Skeletal muscle satellite cell (primary cell): ENCODE results near the gene VMP1. TPM values are rescaled to one million over a fixed set of nuclear protein-coding genes. Genes with fewer than 3 reads are reported as not detected.
A peak's percentile ranks its signal among the peaks of the same experiment; 100 is the strongest.

Experiments used
- H3K27me3 ChIP-seq: 2 replicates; pipeline ENCODE4 v1.7.0; 2013; ENCODE audit warnings: low read length; ENCODE audit not compliant: control insufficient read depth, insufficient read depth
- H3K36me3 ChIP-seq: 2 replicates; pipeline ENCODE4 v1.7.0; 2013; ENCODE audit warnings: mild to moderate bottlenecking, control low read depth, low read length; ENCODE audit not compliant: insufficient read depth
- H3K4me1 ChIP-seq: 2 replicates; pipeline ENCODE4 v1.7.0; 2013; ENCODE audit warnings: low read length; ENCODE audit not compliant: control insufficient read depth, insufficient read depth
- H3K4me2 ChIP-seq: 2 replicates; pipeline ENCODE4 v1.7.0; 2013; ENCODE audit warnings: mild to moderate bottlenecking, low read length
- H3K4me3 ChIP-seq: 2 replicates; pipeline ENCODE4 v1.7.0; 2013; ENCODE audit warnings: low read length
- H3K9ac ChIP-seq: 2 replicates; pipeline ENCODE4 v1.7.0; 2013; ENCODE audit warnings: mild to moderate bottlenecking, low read depth, low read length, moderate library complexity
- H3K9me3 ChIP-seq: replicated peaks from 2 replicates; pipeline ENCODE4 v1.7.0; 2013; ENCODE audit warnings: mild to moderate bottlenecking, control low read depth, low read length
- total RNA-seq: library from RNA; depleted of rRNA; stranded (reverse); fragments of >200 nt; gene quantifications from 2 replicates; pipeline ENCODE4 v1.2.3, GENCODE V29; 2012; rRNA removed

The VMP1 gene
- total RNA-seq: 178 and 192 TPM in 2 replicates

DNA sequence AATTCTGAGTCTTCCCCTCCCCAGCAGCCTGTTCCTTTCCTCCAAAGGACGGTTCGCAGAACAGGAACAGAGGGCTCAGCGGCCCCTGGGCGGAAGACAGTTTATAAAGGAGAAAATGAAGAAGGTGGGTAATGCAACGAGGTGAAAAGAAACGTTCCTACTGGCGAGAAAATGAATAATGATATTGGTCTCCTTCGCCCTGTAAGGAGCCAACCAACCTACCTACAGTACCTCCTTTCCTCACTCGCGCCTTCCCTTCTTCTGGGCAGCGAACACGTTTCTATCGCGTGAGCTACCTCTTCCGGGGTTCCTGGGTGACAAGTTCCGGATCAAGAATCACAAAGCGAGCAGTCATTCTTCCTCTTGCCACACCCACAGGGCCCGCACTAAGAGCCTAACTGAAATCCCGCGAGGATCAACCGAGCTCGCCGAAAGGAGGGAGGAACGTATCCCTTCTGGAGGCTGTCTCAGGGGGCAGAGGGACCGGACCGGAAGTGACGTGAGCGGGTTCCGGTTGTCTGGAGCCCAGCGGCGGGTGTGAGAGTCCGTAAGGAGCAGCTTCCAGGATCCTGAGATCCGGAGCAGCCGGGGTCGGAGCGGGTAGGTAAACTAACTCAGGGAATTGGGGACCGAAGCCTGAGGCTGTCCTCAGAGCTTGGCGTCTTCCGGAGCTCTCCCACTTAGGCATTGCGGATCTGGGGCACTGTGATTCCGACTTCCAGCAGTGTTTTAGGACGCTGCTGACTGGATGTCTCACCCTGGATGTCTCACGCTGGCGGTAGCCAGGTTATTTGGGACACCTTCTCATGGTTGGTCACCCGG is at the start of gene VMP1, which contains the start of gene PTRH2:
VMP1 (plus strand) TSS at position 506 of the 822 bp plus-strand sequence. CDS start 23,793 bp downstream, outside the sequence.
PTRH2 (minus strand) TSS at position 282 of the 822 bp plus-strand sequence. CDS start 9,452 bp downstream, outside the sequence.
- peak within 1 kb of the TSS; percentile 82 for H3K4me3 ChIP-seq

DNA sequence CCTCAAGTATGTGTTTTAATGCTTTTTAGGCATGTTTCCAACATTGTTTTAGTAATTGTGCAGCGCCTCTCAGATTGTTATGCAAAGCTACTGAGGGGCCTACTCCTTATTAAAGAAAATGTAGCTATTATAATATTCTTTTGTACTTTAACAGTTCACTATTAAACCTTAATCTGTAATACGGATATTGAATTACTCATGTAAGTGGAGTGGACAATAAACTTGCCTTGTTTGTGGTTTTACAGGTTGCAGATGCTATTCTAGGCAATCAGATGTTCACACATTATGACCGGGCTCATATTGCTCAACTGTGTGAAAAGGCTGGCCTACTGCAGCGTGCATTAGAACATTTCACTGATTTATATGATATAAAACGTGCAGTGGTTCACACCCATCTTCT is 41.2 kb upstream of the VMP1 start:
- peaks cover 90% of the 10 kb centered on the region for H3K36me3 ChIP-seq
- no peak overlapping the region for H3K9ac ChIP-seq
- peaks cover 55% of the 10 kb centered on the region for H3K4me1 ChIP-seq
- H3K27me3 ChIP-seq: no peaks in the 10 kb centered on the region
- H3K9me3 ChIP-seq: no peaks in the 10 kb centered on the region
- H3K4me2 ChIP-seq: no peak overlapping the region
- H3K4me3 ChIP-seq: no peak overlapping the region

More for the DNA sequence above, at the start of gene VMP1, which contains the start of gene PTRH2:
- Histone ChIP-seq H3K9ac (peak within 1 kb of the TSS; percentile 95), H3K9me3 (no peaks in the 10 kb centered on the region), H3K4me1 (peaks cover 7% of the 10 kb centered on the region), H3K4me2 (peak within 1 kb of the TSS; percentile 89), H3K36me3 (no peaks in the 10 kb centered on the region), H3K27me3 (no peaks in the 10 kb centered on the region)

DNA sequence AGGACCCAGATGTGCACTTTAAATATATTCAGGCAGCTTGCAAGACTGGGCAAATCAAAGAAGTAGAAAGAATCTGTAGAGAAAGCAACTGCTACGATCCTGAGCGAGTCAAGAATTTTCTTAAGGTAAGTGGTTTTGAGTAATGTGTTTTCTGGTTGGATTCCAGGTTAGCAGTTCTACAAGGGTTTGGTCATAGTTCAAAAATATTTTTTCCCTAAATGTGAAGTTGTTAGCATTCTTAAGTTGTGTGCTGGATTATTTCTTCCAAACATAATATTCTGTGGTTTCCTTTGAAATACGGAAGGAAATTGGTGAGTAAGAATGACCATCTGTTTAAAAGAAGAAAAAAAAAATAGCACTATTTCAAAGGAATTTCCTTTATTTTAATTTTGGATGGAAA is 38.6 kb upstream of the VMP1 start:
- H3K36me3 ChIP-seq: peaks cover 91% of the 10 kb centered on the region

DNA sequence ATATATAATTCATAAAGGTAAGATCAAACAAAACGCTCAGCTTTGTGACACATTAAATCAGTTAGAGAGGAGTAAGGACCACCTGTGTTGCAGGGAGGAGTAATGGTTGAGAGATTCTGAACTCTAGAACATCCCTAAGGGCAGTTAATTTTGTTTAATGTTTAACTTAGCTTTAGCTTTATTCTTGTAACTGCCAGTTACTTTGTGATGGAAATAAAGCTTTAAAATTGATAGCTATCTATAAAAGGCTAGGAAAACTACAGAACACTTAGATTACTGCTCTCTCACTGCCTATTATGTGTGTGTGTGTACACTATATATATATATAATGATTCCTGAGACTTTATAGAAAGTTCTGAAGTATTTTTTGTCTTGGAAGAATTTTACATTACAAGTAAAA is 38.0 kb upstream of the VMP1 start:
- Histone ChIP-seq H3K27me3 (no peaks in the 10 kb centered on the region), H3K9me3 (no peaks in the 10 kb centered on the region), H3K4me2 (peak overlapping the region; percentile 39), H3K4me3 (peak overlapping the region; percentile 15), H3K36me3 (peaks cover 91% of the 10 kb centered on the region), H3K9ac (peak overlapping the region; percentile 28), H3K4me1 (peaks cover 58% of the 10 kb centered on the region)

More for the DNA sequence above, 38.6 kb upstream of the VMP1 start:
- no peaks in the 10 kb centered on the region for H3K9me3 ChIP-seq
- H3K27me3 ChIP-seq: no peaks in the 10 kb centered on the region
- peak overlapping the region; percentile 15 for H3K4me3 ChIP-seq
- peak overlapping the region; percentile 42 for H3K4me2 ChIP-seq
- H3K9ac ChIP-seq: peak overlapping the region; percentile 28
- peaks cover 61% of the 10 kb centered on the region for H3K4me1 ChIP-seq

DNA sequence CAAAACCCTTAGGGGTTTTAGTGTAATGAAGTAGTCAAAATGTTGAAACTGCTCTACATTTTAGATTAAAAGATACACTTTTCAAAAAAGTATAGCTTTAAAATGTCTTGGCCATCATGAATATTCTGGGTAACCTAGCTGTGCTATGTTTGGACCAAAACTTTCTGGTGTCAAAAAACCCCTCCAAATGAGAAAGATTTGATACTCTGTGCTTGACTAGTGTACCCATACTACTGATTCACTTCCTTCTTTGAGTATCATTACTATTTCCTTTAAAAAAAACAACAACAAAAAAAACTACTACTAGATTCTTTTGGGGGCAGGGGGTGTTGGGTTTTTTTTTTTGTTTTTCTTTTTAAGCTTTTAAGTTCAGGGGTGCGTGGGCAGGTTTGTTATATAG is 37.5 kb upstream of the VMP1 start:
- Histone ChIP-seq H3K9me3 (no peaks in the 10 kb centered on the region), H3K4me2 (no peak overlapping the region), H3K9ac (peak overlapping the region; percentile 28), H3K36me3 (peaks cover 91% of the 10 kb centered on the region), H3K4me1 (peaks cover 53% of the 10 kb centered on the region), H3K27me3 (no peaks in the 10 kb centered on the region), H3K4me3 (no peak overlapping the region)

DNA sequence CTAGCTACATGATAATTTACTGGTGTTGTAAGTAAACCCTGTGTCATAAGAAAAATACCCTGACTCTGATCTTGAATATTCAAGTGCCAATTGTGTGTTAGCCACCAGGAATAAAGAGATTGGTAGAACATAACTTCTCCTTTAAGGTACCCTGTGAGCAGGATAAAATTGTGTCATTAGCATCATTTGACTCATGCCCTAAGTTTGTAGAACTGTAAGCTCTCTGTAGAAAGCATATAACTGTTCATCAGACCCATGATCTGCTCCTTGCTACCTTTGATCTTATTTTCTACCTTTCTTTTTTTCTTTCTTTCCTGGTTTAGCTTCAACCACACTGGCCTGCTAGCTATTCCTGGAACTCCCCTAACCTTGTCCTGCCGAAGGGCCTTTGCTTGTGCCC is 36.1 kb upstream of the VMP1 start:
- H3K27me3 ChIP-seq: no peaks in the 10 kb centered on the region
- peaks cover 47% of the 10 kb centered on the region for H3K4me1 ChIP-seq
- no peak overlapping the region for H3K4me3 ChIP-seq
- H3K36me3 ChIP-seq: peaks cover 95% of the 10 kb centered on the region
- no peak overlapping the region for H3K4me2 ChIP-seq
- H3K9me3 ChIP-seq: no peaks in the 10 kb centered on the region
- H3K9ac ChIP-seq: no peak overlapping the region

DNA sequence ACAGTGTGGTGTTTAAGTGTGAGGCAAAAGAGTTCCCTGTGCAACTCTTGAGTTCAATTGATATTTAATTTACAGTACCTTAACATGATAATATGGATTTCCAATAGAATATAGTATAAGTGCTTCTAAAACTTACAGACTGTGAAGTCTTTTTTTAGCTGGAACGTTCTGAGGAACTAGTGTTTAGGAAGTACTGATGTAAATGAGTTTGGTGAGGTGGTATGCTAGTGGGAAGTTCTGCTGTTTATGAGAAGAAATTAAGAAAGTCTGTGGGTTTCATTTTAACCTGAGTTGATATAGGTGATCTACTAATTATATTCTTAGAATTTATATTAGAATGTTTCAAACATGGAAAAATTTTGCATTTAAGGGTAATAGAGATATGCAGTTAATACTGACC is 32.2 kb upstream of the VMP1 start:
- Histone ChIP-seq H3K9me3 (no peaks in the 10 kb centered on the region), H3K4me2 (no peak overlapping the region), H3K36me3 (peaks cover 97% of the 10 kb centered on the region), H3K9ac (no peak overlapping the region), H3K4me1 (peaks cover 16% of the 10 kb centered on the region), H3K4me3 (no peak overlapping the region), H3K27me3 (no peaks in the 10 kb centered on the region)

DNA sequence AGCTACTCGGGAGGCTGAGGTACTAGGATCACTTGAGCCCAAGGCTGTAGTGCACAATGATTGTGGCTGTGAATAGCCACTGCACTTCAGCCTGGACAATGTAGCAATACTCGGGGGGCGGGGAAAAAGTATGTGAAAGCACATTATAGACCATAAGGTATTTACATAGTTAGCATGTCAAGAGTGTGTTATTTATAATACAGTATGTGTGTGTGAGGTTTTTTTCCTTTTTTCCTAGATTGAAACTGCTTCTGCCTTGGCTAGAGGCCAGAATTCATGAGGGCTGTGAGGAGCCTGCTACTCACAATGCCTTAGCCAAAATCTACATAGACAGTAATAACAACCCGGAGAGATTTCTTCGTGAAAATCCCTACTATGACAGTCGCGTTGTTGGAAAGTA is 30.7 kb upstream of the VMP1 start:
- Histone ChIP-seq H3K27me3 (no peaks in the 10 kb centered on the region), H3K4me1 (peaks cover under 1% of the 10 kb centered on the region), H3K9ac (no peak overlapping the region), H3K36me3 (peaks cover 97% of the 10 kb centered on the region), H3K4me2 (no peak overlapping the region), H3K4me3 (no peak overlapping the region), H3K9me3 (no peaks in the 10 kb centered on the region)

DNA sequence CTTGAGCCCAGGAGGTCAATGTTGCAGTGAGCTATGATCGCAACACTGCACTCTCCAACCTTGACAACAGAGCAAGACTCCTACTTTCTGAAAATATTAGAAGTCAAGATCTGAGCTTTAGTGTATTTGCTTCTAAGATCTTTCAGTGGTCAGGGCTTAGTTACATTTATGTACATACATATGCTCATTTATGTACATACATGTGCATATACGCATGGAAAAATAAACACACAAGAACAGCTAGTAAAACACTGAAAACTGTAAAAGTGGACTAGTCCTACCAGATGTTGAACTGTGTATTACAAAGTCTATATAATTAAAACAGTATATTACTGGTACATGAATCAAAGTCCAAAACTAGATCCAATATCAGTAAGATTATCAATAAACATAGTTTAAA is 28.5 kb upstream of the VMP1 start:
- H3K4me3 ChIP-seq: no peak overlapping the region
- no peak overlapping the region for H3K9ac ChIP-seq
- H3K4me2 ChIP-seq: no peak overlapping the region
- no peaks in the 10 kb centered on the region for H3K9me3 ChIP-seq
- no peaks in the 10 kb centered on the region for H3K27me3 ChIP-seq
- no peaks in the 10 kb centered on the region for H3K4me1 ChIP-seq
- H3K36me3 ChIP-seq: peaks cover 98% of the 10 kb centered on the region

DNA sequence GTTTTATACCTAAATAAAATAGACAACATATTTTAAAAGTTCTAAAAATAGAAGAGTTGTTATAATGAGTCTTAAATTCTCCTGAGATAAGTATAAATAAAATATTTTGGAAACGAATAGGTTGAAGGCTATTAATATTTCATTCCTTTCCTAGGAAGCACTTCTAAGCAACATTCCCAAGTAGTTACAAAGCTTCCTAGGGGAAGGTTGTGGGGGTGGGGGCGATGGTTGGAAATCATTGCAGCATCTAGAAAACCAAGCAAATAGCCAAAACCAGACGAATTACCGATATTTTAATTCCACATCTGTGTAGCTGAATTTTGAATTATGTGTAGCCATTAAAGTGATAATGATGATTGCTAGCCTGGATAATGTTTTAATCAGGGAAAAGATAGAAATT is 27.1 kb upstream of the VMP1 start:
- Histone ChIP-seq H3K4me1 (no peaks in the 10 kb centered on the region), H3K36me3 (peaks cover 98% of the 10 kb centered on the region), H3K9me3 (no peaks in the 10 kb centered on the region), H3K4me3 (no peak overlapping the region), H3K27me3 (no peaks in the 10 kb centered on the region), H3K4me2 (no peak overlapping the region), H3K9ac (no peak overlapping the region)

DNA sequence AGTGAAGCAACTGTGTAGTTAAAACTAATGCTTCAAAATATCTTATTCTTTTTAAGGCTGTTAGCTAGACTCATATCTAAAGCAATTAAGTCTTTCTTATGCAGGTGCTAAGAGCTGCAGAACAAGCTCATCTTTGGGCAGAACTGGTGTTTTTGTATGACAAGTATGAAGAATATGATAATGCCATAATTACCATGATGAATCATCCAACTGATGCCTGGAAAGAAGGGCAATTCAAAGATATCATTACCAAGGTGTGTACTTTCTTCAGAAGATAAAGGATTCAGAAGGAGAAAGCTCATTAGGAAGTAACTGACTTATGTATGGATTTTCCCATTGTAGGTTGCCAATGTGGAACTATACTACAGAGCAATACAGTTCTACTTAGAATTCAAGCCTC is 24.2 kb upstream of the VMP1 start:
- H3K4me2 ChIP-seq: no peak overlapping the region
- no peaks in the 10 kb centered on the region for H3K9me3 ChIP-seq
- no peaks in the 10 kb centered on the region for H3K4me1 ChIP-seq
- H3K9ac ChIP-seq: no peak overlapping the region
- no peaks in the 10 kb centered on the region for H3K27me3 ChIP-seq
- H3K4me3 ChIP-seq: no peak overlapping the region
- peaks cover 98% of the 10 kb centered on the region for H3K36me3 ChIP-seq

DNA sequence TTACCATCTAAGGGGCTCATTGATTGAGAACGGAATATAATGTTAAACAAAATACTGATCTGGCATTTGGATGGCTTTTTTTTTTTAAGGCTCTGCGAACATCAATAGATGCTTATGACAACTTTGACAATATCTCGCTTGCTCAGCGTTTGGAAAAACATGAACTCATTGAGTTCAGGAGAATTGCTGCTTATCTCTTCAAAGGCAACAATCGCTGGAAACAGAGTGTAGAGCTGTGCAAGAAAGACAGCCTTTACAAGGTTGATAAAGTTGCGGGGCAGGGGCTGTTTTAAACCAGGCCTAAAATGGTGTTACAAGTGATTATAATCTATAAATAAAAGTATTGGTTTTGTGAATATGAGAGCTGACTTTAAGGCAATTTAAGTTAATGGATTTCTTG is 22.5 kb upstream of the VMP1 start:
- Histone ChIP-seq H3K9me3 (no peaks in the 10 kb centered on the region), H3K4me1 (no peaks in the 10 kb centered on the region), H3K27me3 (no peaks in the 10 kb centered on the region), H3K4me3 (no peak overlapping the region), H3K4me2 (no peak overlapping the region), H3K9ac (no peak overlapping the region), H3K36me3 (peaks cover 99% of the 10 kb centered on the region)
